ENCODE results near the gene EDC3. TPM values are rescaled to one million over a fixed set of nuclear protein-coding genes. Genes with fewer than 3 reads are reported as not detected.

Gene EDC3
- total and polyA plus RNA-seq, 9 of the 15 experiments (the other 6 are each of a cell fraction or from before 2014, with no cell fraction given): 11.7 to 63.9 (median 32.8) TPM

DNA sequence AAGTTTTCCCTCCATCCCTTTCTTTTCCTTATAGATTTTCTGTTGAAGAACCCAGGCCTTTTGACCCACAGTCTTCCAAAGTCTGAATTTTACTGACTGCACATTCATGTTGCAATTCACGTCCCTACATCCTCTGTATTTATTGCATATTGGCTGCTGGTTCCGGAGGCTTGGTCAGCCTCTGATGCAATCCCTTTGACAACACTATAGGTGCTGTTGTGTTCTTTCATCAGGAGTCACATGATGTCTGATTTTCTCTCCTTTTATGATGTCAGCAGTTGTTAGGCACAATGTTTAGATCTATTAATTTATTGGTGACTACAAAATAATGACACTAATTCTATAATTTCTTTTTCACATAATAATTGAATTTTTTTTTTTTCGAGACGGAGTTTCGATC lies 20.8 kb upstream of the EDC3 start (continued):
- TF ChIP-seq TFE3 (CRISPR knock-in tag; IDR thresholded peaks at IDR 0.05): peak; percentile 82

GRCh38 chr15:74712311-74712710 lies 16.5 kb upstream of the EDC3 start:
- no peak overlapping the region for H2AFZ ChIP-seq (ENCODE audit: low read depth, low read length)
- no peaks in the 10 kb centered on the region for H3K9me3 ChIP-seq (replicated peaks; ENCODE audit: control insufficient read depth, insufficient read depth, low read depth, low read length)
- H3K27ac ChIP-seq (ENCODE audit: extremely low read depth, low read depth, low read length): no peak overlapping the region
- intact Hi-C loops (cut with micrococcal nuclease): no loop called here
- no peak for DNase-seq (ENCODE audit: extremely low read depth in 1 of 4, low spot score in 3 of 4)
- peaks cover 4 to 15% of the 10 kb centered on the region in 2 experiments for H3K27me3 ChIP-seq (ENCODE audit: control insufficient read depth in 2 of 2, insufficient read depth in 2 of 2, low read length in 2 of 2)
- H3K36me3 ChIP-seq (ENCODE audit: control insufficient read depth, insufficient read depth, low read length): no peaks in the 10 kb centered on the region
- no TSS peak for BruUV-seq (replicated peaks)
- in situ Hi-C loops (cut with MboI): no loop called here
- WGBS (ENCODE audit: insufficient coverage, low coverage, missing lambda C conversion rate): 5% methylated on average over 3 of the region's 3 CpGs
- H3K9ac ChIP-seq (ENCODE audit: insufficient read depth in 1 of 2, low read depth in 2 of 2, low read length in 2 of 2): no peak overlapping the region
- H3K4me2 ChIP-seq (ENCODE audit: insufficient read depth, low read length): no peak overlapping the region
- CTCF ChIA-PET (ENCODE audit: low intra/inter-chr PET ratio): no interaction called here
- no peaks in the 10 kb centered on the region for H3K79me2 ChIP-seq (ENCODE audit: control insufficient read depth, insufficient read depth, low read length)
- H3K4me3 ChIP-seq: no peak overlapping the region
- 0 out of 5 replicates have a peak, but pooled peaks cover 0 to 2% of the 10 kb centered on the region in 2 experiments for H3K4me1 ChIP-seq (replicated peaks in 1 of 2; ENCODE audit: control insufficient read depth in 2 of 2, insufficient read depth in 2 of 2, low read length in 2 of 2)
- H4K20me1 ChIP-seq (replicated peaks; ENCODE audit: control insufficient read depth, insufficient read depth, low read length): no peaks in the 10 kb centered on the region
- no peak for ATAC-seq
- FAIRE-seq: no peak
- H3K9me1 ChIP-seq (ENCODE audit: control insufficient read depth, insufficient read depth, low read length): no peaks in the 10 kb centered on the region
- POLR2A ChIA-PET: no interaction called here
- TF ChIP-seq ZNF318 (IDR thresholded peaks at IDR 0.05; ENCODE audit: borderline replicate concordance in 1 of 2, low read depth in 1 of 2) (no peak), POLR2H (tag; IDR thresholded peaks at IDR 0.05; ENCODE audit: low read depth) (no peak), ADNP (tag; IDR thresholded peaks at IDR 0.05) (no peak), NFATC3 (IDR thresholded peaks at IDR 0.05) (no peak), ATF2 (CRISPR knock-in tag; IDR thresholded peaks at IDR 0.05) (no peak), RBM25 (IDR thresholded peaks at IDR 0.05; ENCODE audit: low read depth, low read length, severe bottlenecking) (no peak)
- TF ChIP-seq, protein P1, sequence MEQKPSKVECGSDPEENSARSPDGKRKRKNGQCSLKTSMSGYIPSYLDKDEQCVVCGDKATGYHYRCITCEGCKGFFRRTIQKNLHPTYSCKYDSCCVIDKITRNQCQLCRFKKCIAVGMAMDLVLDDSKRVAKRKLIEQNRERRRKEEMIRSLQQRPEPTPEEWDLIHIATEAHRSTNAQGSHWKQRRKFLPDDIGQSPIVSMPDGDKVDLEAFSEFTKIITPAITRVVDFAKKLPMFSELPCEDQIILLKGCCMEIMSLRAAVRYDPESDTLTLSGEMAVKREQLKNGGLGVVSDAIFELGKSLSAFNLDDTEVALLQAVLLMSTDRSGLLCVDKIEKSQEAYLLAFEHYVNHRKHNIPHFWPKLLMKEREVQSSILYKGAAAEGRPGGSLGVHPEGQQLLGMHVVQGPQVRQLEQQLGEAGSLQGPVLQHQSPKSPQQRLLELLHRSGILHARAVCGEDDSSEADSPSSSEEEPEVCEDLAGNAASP (IDR thresholded peaks at IDR 0.05): no peak

Measured in K562 (cell line).